Activated naive CD4-positive, alpha-beta T cell treated with anti-CD3 and anti-CD28 coated beads, Interleukin-2, amount 50 U/mL, for 16 hours (primary cell): ENCODE measurements around the gene ERMN.

Source experiments
- DNase-seq: peaks from one replicate; pipeline ENCODE4 v3.0.0-alpha.2; 2020

The ERMN gene

GRCh38 chr2:157327621-157328500 lies 2.2 kb upstream of the ERMN start:
- peak; percentile 89 for DNase-seq

GRCh38 chr2:157327200-157327599 lies 1.6 kb upstream of the ERMN start:
- DNase-seq, result no peak

- DNase-seq, result no peak
These were observed 1.1 kb upstream of the ERMN start for GRCh38 chr2:157326698-157327097.

GRCh38 chr2:157324331-157324843 lies 1.2 kb downstream of the ERMN start:
- DNase-seq, result no peak

- DNase-seq, result no peak
These were observed 3.2 kb downstream of the ERMN start for GRCh38 chr2:157322432-157322831.

- DNase-seq, result no peak
These were observed 4.2 kb downstream of the ERMN start for GRCh38 chr2:157321466-157321865.

- DNase-seq, result no peak
These were observed 5.2 kb downstream of the ERMN start for GRCh38 chr2:157320409-157320808.

- no peak for DNase-seq
These were observed 5.8 kb downstream of the ERMN start for GRCh38 chr2:157319795-157320194.

GRCh38 chr2:157318884-157319283 lies 6.7 kb downstream of the ERMN start:
- DNase-seq, result no peak

GRCh38 chr2:157315901-157316300 lies 9.7 kb downstream of the ERMN start:
- DNase-seq, result no peak

GRCh38 chr2:157312866-157313486 lies 12.6 kb downstream of the ERMN start:
- DNase-seq, result peak; percentile 33

GRCh38 chr2:157311706-157312105 lies 13.9 kb downstream of the ERMN start:
- no peak for DNase-seq

GRCh38 chr2:157309878-157310277 lies 15.7 kb downstream of the ERMN start:
- DNase-seq, result no peak

GRCh38 chr2:157307021-157307420 lies 18.6 kb downstream of the ERMN start:
- DNase-seq, result no peak

- DNase-seq, result no peak
These were observed 19.9 kb downstream of the ERMN start for GRCh38 chr2:157305723-157306110.

GRCh38 chr2:157304811-157305722 lies 20.6 kb downstream of the ERMN start:
- DNase-seq, result no peak

- DNase-seq, result no peak
These were observed 22.0 kb downstream of the ERMN start for GRCh38 chr2:157303612-157304011.

- no peak for DNase-seq
These were observed 23.0 kb downstream of the ERMN start for GRCh38 chr2:157302492-157303099.

GRCh38 chr2:157301307-157301706 lies 24.3 kb downstream of the ERMN start:
- DNase-seq, result no peak

GRCh38 chr2:157296958-157297357 lies 28.7 kb downstream of the ERMN start:
- DNase-seq, result no peak

GRCh38 chr2:157296490-157296889 lies 29.1 kb downstream of the ERMN start:
- DNase-seq, result no peak

GRCh38 chr2:157292853-157293252 lies 32.8 kb downstream of the ERMN start:
- no peak for DNase-seq

GRCh38 chr2:157291018-157291417 lies 34.6 kb downstream of the ERMN start:
- no peak for DNase-seq
